Measurements from ENCODE around the gene NOXA1.

DNA sequence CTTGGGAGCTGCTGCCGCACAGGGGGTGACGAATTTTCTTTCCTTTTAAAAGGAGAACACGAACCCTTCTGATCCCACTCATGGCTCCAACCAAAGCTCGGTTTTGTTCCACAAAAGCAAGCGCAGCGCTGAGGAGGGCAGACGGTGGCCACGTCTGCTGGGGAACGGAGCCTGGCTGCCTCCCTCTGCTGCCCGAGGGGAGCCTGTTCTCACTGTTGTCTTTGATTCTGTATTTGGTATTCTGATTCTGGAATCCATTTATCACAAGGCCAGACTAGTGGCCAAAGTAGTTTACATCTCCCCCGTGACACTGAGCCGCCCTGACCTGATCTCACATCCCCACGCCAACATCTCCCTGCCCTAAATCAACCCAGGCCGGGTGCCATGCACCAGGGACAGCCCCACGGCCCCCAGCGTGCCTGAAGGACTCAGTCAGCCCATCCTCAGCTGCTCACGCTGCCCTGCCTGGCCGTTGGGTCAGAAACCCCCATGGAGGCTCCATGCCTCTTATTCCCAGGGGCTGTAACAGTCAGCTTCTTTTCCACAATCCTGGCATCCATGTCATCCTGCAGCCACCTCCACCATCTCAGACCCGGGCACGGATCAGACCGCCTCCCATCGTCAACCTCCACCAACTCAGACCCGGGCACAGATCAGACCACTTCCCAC is 42.7 kb downstream of the NOXA1 start:
- TF ChIP-seq, protein P1, sequence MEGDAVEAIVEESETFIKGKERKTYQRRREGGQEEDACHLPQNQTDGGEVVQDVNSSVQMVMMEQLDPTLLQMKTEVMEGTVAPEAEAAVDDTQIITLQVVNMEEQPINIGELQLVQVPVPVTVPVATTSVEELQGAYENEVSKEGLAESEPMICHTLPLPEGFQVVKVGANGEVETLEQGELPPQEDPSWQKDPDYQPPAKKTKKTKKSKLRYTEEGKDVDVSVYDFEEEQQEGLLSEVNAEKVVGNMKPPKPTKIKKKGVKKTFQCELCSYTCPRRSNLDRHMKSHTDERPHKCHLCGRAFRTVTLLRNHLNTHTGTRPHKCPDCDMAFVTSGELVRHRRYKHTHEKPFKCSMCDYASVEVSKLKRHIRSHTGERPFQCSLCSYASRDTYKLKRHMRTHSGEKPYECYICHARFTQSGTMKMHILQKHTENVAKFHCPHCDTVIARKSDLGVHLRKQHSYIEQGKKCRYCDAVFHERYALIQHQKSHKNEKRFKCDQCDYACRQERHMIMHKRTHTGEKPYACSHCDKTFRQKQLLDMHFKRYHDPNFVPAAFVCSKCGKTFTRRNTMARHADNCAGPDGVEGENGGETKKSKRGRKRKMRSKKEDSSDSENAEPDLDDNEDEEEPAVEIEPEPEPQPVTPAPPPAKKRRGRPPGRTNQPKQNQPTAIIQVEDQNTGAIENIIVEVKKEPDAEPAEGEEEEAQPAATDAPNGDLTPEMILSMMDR (IDR thresholded peaks at IDR 0.05): no peak
- TF ChIP-seq POLR2A (IDR thresholded peaks at IDR 0.05): no peak

Measured in lower leg skin (tissue), 3 donors.